Cardiac fibroblast (primary cell): Measurements from ENCODE around the gene HAAO.

Source experiments
- DNase-seq, 2 donors: peaks; one replicate each; pipeline versions ENCODE4 v3.0.0 to v3.0.0-alpha.2; 2010; ENCODE audit warnings: low read depth in 2 of 2
- H3K4me3 ChIP-seq, 2 donors: replicated peaks in 1 of 2; 1 replicate in 1 of 2; 2 replicates in 1 of 2; pipeline ENCODE4 v1.5.1; 2011; ENCODE audit warnings: low read depth in 2 of 2, low read length in 2 of 2, mild to moderate bottlenecking in 2 of 2, moderate library complexity in 1 of 2
- TF ChIP-seq, protein P1 (sequence below): IDR thresholded peaks from one replicate; pipeline ENCODE4 v1.5.1; 2011; ENCODE audit warnings: low read depth, mild to moderate bottlenecking, low read length, inconsistent platforms

The HAAO gene

DNA sequence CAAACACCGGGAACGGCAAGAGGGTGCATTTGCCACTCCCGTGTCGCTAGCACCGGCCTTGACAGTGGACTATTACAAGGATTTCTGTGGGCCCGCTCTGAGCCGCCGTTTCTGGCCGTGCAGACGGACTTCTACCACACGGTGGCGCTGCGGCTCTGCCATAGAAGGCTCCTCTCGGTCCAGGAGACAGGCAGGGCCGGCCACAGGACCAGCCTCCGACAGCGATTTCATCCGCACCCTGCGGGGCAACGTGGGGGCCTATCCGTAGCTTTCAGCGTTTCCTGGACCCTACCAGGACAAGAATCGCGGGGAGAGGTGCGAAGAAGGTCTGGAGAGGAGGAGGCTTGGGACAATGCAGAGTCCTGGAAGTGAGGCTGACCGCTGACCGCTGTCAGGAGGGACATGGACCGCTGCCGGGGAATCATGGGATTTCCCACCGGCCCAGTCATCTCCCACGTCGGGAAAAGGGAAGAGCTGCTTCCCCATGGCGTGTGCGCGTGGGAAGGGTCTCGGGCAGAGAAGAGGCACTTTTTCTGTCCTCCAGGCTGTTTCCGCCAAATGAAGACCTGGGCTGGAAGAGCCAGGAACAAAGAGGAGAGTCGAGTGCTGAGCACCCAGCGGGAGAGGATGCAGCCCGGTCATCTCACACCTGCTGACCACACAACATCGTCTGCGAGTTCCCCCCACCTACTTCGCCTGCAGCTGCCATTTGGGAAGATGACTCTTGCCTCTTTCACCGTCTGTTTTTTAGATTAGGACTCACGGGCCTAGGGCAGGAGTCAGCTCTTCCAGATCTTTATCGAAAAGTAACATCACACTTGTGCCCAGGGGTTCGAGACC is 35.5 kb upstream of the HAAO start:
- H3K4me3 ChIP-seq = peak overlapping the region; percentile 8 to 32
- TF ChIP-seq, protein P1, sequence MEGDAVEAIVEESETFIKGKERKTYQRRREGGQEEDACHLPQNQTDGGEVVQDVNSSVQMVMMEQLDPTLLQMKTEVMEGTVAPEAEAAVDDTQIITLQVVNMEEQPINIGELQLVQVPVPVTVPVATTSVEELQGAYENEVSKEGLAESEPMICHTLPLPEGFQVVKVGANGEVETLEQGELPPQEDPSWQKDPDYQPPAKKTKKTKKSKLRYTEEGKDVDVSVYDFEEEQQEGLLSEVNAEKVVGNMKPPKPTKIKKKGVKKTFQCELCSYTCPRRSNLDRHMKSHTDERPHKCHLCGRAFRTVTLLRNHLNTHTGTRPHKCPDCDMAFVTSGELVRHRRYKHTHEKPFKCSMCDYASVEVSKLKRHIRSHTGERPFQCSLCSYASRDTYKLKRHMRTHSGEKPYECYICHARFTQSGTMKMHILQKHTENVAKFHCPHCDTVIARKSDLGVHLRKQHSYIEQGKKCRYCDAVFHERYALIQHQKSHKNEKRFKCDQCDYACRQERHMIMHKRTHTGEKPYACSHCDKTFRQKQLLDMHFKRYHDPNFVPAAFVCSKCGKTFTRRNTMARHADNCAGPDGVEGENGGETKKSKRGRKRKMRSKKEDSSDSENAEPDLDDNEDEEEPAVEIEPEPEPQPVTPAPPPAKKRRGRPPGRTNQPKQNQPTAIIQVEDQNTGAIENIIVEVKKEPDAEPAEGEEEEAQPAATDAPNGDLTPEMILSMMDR = peak; percentile 89
- DNase-seq = peak; percentile 88 to 89

DNA sequence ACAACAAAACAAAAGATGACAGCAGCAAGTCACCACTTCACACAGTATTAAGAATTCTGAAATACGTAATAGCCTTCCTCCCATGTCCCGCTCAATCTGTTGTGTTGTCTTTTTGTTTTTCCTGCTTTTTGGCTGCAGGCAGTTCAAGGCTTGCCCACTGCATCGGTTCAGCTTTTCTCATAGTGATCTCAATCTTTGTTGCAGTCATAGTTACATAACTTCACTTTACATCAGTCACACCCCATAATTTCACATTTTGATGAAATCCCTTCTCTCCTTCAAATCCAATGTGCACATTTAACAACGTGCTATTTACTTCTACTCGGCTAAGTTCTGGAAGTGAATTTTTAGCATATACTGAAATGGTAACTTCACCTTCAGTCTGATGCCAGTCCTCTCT is 33.8 kb upstream of the HAAO start:
- no peak for DNase-seq
- no peak overlapping the region for H3K4me3 ChIP-seq
- TF ChIP-seq, protein P1 = no peak

DNA sequence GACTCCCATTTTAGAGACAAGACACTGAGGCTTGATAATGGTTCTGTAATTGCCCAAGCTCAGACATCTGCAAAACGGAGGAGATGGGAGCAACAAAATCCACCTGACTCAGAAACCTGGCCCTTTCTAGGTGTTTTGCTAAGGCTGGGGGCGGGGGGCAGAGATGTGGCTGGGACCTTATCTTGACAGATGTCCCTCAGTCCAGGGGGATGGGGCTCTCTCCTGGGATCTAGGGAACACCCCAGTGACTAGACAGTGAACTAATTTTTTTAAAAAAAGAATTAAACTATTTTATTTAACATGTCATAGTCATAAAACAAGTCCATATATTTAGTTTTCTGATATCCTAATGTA is 32.0 kb upstream of the HAAO start:
- no peak overlapping the region for H3K4me3 ChIP-seq
- TF ChIP-seq, protein P1 = no peak
- no peak for DNase-seq

DNA sequence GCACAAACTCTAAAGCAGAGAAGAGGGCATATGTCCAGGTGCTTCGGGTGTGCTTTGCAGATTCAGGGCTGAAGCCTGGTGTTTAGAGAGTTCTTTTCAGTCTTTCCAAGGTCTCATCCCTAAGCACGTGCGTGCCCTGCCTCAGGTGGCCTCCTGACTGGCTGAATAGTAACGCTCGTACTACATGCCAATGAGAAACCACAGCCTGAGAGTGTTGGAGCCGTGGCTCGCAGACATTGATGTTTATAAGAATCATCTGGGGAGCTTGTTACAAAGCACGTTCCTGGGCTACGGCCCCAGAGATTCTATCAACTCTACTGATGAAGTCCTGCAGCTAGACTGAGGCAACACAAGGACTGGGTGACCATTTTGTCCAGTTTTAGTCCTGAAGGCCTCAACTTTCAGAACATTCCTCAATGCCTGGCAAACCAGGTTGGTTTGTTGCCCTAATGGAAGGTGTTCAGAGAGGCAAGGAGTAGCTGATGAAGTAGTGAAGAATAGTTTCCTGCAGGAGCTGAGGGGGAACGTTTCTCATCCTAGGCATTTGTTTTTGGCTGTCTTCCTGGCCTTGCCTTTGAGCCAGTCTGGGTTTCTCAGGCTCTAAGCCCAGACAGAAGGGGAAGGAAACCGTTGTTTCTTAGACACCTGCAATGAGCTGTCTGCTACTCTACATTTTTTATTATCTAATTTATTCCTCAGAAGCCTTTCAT is 31.5 kb upstream of the HAAO start:
- TF ChIP-seq, protein P1 = no peak
- DNase-seq = peak in 1 of 2 donors; percentile 34
- no peak overlapping the region for H3K4me3 ChIP-seq

DNA sequence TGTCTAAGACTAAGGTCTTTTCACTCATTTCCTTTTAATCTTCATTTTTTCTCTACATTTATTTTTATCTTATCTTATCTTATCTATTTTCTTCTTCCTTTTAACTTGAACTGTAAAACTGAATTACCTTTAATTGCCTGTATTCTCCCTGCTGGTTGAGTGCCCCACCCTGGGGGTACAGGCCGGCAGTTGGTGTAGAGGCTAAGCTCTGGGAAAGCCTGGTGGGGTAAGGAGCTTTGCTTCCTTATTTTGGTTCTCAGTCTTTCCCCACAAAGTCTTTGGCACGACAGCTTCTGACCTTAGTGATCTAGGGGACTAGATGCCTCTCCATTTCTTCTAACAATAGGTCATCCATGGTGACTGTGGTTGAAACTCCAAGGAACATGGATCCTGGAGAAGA is 26.8 kb upstream of the HAAO start:
- TF ChIP-seq, protein P1 = no peak
- no peak overlapping the region for H3K4me3 ChIP-seq
- no peak for DNase-seq

DNA sequence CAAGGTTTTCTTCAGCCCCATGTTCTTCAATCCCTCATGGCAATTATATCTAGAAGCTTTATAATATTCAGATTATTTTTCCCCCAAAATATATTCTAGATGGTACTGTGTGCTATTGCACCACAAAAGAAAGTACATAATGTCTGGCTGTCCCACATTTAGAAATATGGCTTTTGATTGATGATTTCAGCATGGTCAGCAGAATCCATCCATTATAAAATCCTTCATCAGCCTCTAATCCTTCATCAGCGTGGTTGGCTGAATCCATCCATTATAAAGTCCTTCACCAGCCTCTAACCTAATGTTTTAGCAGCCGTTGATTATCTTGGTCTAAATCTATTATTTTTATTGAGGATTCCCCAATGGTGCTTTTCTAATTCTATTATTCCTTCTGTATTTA is 23.3 kb upstream of the HAAO start:
- TF ChIP-seq, protein P1 = no peak
- H3K4me3 ChIP-seq = no peak overlapping the region
- no peak for DNase-seq
